HEK293 (cell line): ENCODE results near the gene FZD10.

Experiments
- CTCF ChIA-PET: fragments of 350-600 bp; formaldehyde crosslinking; extraction: SDS; loops from one replicate; lab custom pipeline; 2021; ENCODE audit warnings: antibody characterized with exemption; lab: Yijun Ruan, JAX
- POLR2A ChIA-PET: fragments of 300-600 bp; formaldehyde crosslinking; extraction: SDS; loops from one replicate; lab custom pipeline; 2020; ENCODE audit warnings: antibody characterized with exemption, inconsistent platforms; lab: Yijun Ruan, JAX
- H3K27ac ChIP-seq: fragments of 200-500 bp; sonication (Bioruptor generic); 2 replicates; pipeline ENCODE4 v1.5.1; 2014; ENCODE audit warnings: low read depth, low read length, control low read depth, inconsistent platforms; ENCODE audit errors: extremely low read depth
- H3K36me3 ChIP-seq, 2 experiments: fragments of 200-500 bp in 1 of 2; sonication (Bioruptor generic) in 1 of 2; 1 replicate in 1 of 2; 2 replicates in 1 of 2; pipeline ENCODE4 v1.5.1; 2014 to 2017; ENCODE audit warnings: inconsistent platforms in 2 of 2, low read length in 2 of 2; ENCODE audit not compliant: control insufficient read depth in 2 of 2, insufficient read depth in 1 of 2
- H3K4me1 ChIP-seq: fragments of 200-500 bp; sonication (Bioruptor generic); 2 replicates; pipeline ENCODE4 v1.5.1; 2014; ENCODE audit warnings: mild to moderate bottlenecking, low read length, inconsistent platforms; ENCODE audit not compliant: control insufficient read depth, insufficient read depth
- H3K4me3 ChIP-seq: 2 replicates; pipeline ENCODE4 v1.5.1; 2011; ENCODE audit warnings: low read depth, mild to moderate bottlenecking, control low read depth, low read length, moderate library complexity
- H3K9me3 ChIP-seq: fragments of 200-500 bp; sonication (Bioruptor generic); 2 replicates; pipeline ENCODE4 v1.5.1; 2014; ENCODE audit warnings: low read depth, low read length, inconsistent platforms; ENCODE audit not compliant: control insufficient read depth, insufficient read depth
- EGR2 ChIP-seq: fragments of 450-650 bp; formaldehyde crosslinking; IDR thresholded peaks from 2 replicates; pipeline ENCODE4 v1.5.1; 2016; ENCODE audit warnings: low read depth, missing biosample characterization, missing genetic modification characterization
- TCF7L2 ChIP-seq: IDR thresholded peaks from 2 replicates; pipeline ENCODE4 v1.6.1; 2011; ENCODE audit warnings: low read depth, mild to moderate bottlenecking, inconsistent platforms, low read length, moderate library complexity, borderline replicate concordance
- YY1 ChIP-seq: fragments of 450-650 bp; formaldehyde crosslinking; IDR thresholded peaks from 2 replicates; pipeline ENCODE4 v1.5.1; 2018; ENCODE audit warnings: missing biosample characterization, missing genetic modification characterization
- ZBTB11 ChIP-seq: fragments of 450-650 bp; formaldehyde crosslinking; conservative IDR thresholded peaks from 2 replicates; pipeline ENCODE4 v1.5.1; 2016; ENCODE audit warnings: low read depth, missing biosample characterization, missing genetic modification characterization
- ZBTB6 ChIP-seq: fragments of 450-650 bp; formaldehyde crosslinking; IDR thresholded peaks from 2 replicates; pipeline ENCODE4 v1.5.1; 2017; ENCODE audit warnings: missing biosample characterization, missing genetic modification characterization
- ZNF10 ChIP-seq: fragments of 450-650 bp; formaldehyde crosslinking; IDR thresholded peaks from 2 replicates; pipeline ENCODE4 v1.5.1; 2017; ENCODE audit warnings: missing biosample characterization, missing genetic modification characterization
- ZNF112 ChIP-seq: fragments of 450-650 bp; formaldehyde crosslinking; IDR thresholded peaks from 2 replicates; pipeline ENCODE4 v1.5.0; 2017; ENCODE audit warnings: missing biosample characterization, missing genetic modification characterization
- ZNF133 ChIP-seq: fragments of 450-650 bp; formaldehyde crosslinking; IDR thresholded peaks from 2 replicates; pipeline ENCODE4 v1.5.1; 2016; ENCODE audit warnings: missing biosample characterization, missing genetic modification characterization
- ZNF140 ChIP-seq: fragments of 450-650 bp; formaldehyde crosslinking; IDR thresholded peaks from 2 replicates; pipeline ENCODE4 v1.5.1; 2016; ENCODE audit warnings: missing biosample characterization, missing genetic modification characterization
- ZNF19 ChIP-seq: fragments of 450-650 bp; formaldehyde crosslinking; IDR thresholded peaks from 2 replicates; pipeline ENCODE4; 2016; ENCODE audit warnings: missing biosample characterization, missing genetic modification characterization, low read depth
- ZNF2 ChIP-seq: fragments of 450-650 bp; formaldehyde crosslinking; IDR thresholded peaks from 2 replicates; pipeline ENCODE4 v1.5.1; 2016; ENCODE audit warnings: missing biosample characterization, missing genetic modification characterization
- ZNF214 ChIP-seq: fragments of 450-650 bp; formaldehyde crosslinking; IDR thresholded peaks from 2 replicates; pipeline ENCODE4 v1.5.1; 2017; ENCODE audit warnings: missing biosample characterization, mild to moderate bottlenecking, missing genetic modification characterization, borderline replicate concordance
- ZNF549 ChIP-seq: fragments of 450-650 bp; IDR thresholded peaks from 2 replicates; pipeline ENCODE4 v1.5.1; 2018; ENCODE audit warnings: missing biosample characterization, missing genetic modification characterization, mild to moderate bottlenecking, inconsistent platforms, moderate library complexity
- ZNF610 ChIP-seq: fragments of 450-650 bp; formaldehyde crosslinking; IDR thresholded peaks from 2 replicates; pipeline ENCODE4 v1.5.1; 2016; ENCODE audit warnings: missing biosample characterization, missing genetic modification characterization, borderline replicate concordance
- ZNF660 ChIP-seq: fragments of 450-650 bp; IDR thresholded peaks from 2 replicates; pipeline ENCODE4 v1.5.1; 2018; ENCODE audit warnings: missing biosample characterization, mild to moderate bottlenecking, missing genetic modification characterization
- ZNF692 ChIP-seq: fragments of 450-650 bp; formaldehyde crosslinking; IDR thresholded peaks from 2 replicates; pipeline ENCODE4 v1.5.1; 2016; ENCODE audit warnings: missing biosample characterization, missing genetic modification characterization
- ZNF76 ChIP-seq: fragments of 450-650 bp; formaldehyde crosslinking; IDR thresholded peaks from 2 replicates; pipeline ENCODE4; 2016; ENCODE audit warnings: low read depth, missing biosample characterization, missing genetic modification characterization, borderline replicate concordance
- ZNF776 ChIP-seq: fragments of 450-650 bp; formaldehyde crosslinking; IDR thresholded peaks from 2 replicates; pipeline ENCODE4 v1.5.0; 2017; ENCODE audit warnings: missing biosample characterization, missing genetic modification characterization, borderline replicate concordance
- ZSCAN23 ChIP-seq: fragments of 450-650 bp; formaldehyde crosslinking; IDR thresholded peaks from 2 replicates; pipeline ENCODE4 v1.5.1; 2016; ENCODE audit warnings: missing biosample characterization, missing genetic modification characterization
- TF ChIP-seq, protein P1 (sequence below): fragments of 450-650 bp; formaldehyde crosslinking; IDR thresholded peaks from 2 replicates; pipeline ENCODE4 v1.5.1; 2016; ENCODE audit warnings: missing biosample characterization, missing genetic modification characterization
- TF ChIP-seq, protein P2 (sequence below): fragments of 450-650 bp; formaldehyde crosslinking; IDR thresholded peaks from 2 replicates; pipeline ENCODE4 v1.5.1; 2016; ENCODE audit warnings: missing biosample characterization, missing genetic modification characterization, low read depth

Gene FZD10

DNA sequence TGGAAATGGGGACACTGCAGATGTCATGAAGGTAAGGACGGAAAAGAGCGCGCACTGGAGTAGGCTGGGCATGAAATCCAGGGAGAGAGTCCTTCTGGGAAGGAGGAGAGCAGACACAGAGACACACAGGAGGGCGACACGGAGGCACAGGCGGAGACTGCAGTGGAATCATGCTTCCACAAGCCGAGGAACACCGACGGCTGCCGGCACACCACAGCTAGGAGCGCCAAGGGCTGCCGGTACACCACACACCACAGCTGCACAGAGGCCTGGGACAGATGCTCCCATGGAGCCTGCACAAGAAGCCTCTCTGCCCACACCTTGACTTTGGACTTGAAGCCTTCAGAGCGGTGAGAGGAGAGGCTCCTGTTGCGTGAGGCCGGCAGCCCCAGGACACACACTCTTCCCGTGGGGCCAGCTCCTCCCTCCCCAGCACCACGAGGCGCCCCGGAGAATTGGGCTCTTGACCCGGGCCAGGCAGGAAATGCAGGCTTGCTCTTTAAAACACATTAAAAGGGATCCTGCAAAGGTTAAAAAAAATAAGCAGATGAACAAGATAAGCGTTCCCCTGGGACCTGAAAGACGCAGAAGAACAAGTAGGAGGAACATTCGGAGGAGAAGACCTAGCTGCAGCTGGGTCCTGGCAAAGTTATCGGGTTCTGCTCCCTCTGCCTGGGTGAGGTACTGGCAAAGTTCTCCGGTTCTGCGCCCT is 28.3 kb upstream of the FZD10 start:
- no peak overlapping the region for H3K4me3 ChIP-seq
- ChIA-PET CTCF (no interaction called here), POLR2A (no interaction called here)
- no peak for TF ChIP-seq ZNF19 (tag by site-specific recombination)
- TF ChIP-seq ZNF10 (tag by site-specific recombination) = no peak
- no peak for TF ChIP-seq EGR2 (tag by site-specific recombination)
- no peak for TF ChIP-seq ZNF214 (tag by site-specific recombination)
- no peak for TF ChIP-seq ZNF660 (tag by site-specific recombination)
- TF ChIP-seq YY1 = no peak
- TF ChIP-seq TCF7L2 = no peak
- H3K4me1 ChIP-seq = no peaks in the 10 kb centered on the region
- no peak overlapping the region for H3K27ac ChIP-seq
- H3K36me3 ChIP-seq = no peaks in the 10 kb centered on the region
- H3K9me3 ChIP-seq = no peaks in the 10 kb centered on the region

DNA sequence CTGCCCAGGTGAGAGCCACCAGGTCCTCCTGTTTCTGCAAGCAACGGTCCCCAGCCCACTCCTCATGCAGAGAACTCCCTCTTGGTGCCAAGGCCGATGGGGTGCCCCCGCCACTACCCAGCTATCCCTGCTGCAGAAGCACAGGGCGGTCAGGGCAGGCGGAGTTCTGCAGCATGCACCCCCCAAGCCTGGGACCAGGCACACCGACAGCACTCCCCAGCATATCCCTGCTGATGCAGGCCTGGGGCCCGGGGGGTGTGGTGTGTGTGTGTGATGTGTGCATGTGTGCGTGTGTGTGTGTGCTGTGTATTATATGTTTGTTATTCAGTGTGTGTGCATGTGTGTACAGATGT is 27.7 kb upstream of the FZD10 start:
- H3K4me3 ChIP-seq = no peak overlapping the region
- no peaks in the 10 kb centered on the region for H3K9me3 ChIP-seq
- CTCF ChIA-PET = no interaction called here
- TF ChIP-seq ZNF76 (tag by site-specific recombination) = no peak
- no peak for TF ChIP-seq ZSCAN23
- TF ChIP-seq ZBTB11 (tag by site-specific recombination) = no peak
- no peak for TF ChIP-seq ZNF133 (tag by site-specific recombination)
- TF ChIP-seq ZNF2 (tag by site-specific recombination) = no peak
- TF ChIP-seq ZNF112 = no peak
- TF ChIP-seq, protein P1, sequence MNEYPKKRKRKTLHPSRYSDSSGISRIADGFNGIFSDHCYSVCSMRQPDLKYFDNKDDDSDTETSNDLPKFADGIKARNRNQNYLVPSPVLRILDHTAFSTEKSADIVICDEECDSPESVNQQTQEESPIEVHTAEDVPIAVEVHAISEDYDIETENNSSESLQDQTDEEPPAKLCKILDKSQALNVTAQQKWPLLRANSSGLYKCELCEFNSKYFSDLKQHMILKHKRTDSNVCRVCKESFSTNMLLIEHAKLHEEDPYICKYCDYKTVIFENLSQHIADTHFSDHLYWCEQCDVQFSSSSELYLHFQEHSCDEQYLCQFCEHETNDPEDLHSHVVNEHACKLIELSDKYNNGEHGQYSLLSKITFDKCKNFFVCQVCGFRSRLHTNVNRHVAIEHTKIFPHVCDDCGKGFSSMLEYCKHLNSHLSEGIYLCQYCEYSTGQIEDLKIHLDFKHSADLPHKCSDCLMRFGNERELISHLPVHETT (tag by site-specific recombination) = no peak
- TF ChIP-seq, all 188 proteins: peak for 0
- Histone ChIP-seq H3K4me1 (no peaks in the 10 kb centered on the region), H3K36me3 (no peaks in the 10 kb centered on the region), H3K27ac (no peak overlapping the region)
- POLR2A ChIA-PET = no interaction called here

DNA sequence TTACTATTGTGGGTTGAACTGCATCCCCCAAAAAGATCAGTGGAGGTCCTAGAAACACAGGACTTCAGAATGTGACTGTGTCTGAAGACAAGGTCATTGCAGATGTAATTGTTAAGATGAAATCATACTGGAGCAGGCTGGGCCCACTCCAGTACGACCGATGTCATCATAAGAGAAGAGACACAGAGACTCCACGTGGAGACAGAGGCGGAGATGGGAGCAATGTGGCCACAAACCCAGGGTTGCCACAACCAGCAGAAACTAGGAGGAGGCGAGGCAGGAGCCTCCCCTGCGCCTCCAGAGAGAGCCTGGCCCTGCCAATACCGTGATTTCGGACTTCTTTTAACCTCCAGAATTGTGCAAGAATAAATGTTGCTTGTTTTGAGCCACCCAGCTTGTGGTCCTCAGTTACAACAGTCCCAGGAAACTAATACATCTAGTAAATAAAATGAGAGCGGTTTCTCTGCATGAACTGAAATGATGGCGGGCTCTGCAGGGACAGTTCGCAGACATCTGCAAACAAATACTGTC is 25.7 kb upstream of the FZD10 start:
- ChIA-PET CTCF (interaction anchor here (1.1 kb wide), 1 partner anchor 22 kb away, joined by 3 read pairs; no protein-coding TSS in a partner anchor), POLR2A (no interaction called here)
- no peaks in the 10 kb centered on the region for H3K4me1 ChIP-seq
- H3K4me3 ChIP-seq = no peak overlapping the region
- H3K36me3 ChIP-seq = no peaks in the 10 kb centered on the region
- no peaks in the 10 kb centered on the region for H3K9me3 ChIP-seq
- no peak overlapping the region for H3K27ac ChIP-seq
- TF ChIP-seq ZNF692 (tag by site-specific recombination) = no peak
- no peak for TF ChIP-seq EGR2 (tag by site-specific recombination)
- no peak for TF ChIP-seq ZBTB6 (tag by site-specific recombination)
- TF ChIP-seq ZNF140 (tag by site-specific recombination) = no peak
- TF ChIP-seq, protein P2, sequence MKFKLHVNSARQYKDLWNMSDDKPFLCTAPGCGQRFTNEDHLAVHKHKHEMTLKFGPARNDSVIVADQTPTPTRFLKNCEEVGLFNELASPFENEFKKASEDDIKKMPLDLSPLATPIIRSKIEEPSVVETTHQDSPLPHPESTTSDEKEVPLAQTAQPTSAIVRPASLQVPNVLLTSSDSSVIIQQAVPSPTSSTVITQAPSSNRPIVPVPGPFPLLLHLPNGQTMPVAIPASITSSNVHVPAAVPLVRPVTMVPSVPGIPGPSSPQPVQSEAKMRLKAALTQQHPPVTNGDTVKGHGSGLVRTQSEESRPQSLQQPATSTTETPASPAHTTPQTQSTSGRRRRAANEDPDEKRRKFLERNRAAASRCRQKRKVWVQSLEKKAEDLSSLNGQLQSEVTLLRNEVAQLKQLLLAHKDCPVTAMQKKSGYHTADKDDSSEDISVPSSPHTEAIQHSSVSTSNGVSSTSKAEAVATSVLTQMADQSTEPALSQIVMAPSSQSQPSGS (tag by site-specific recombination) = no peak
- no peak for TF ChIP-seq ZNF776 (tag by site-specific recombination)
- TF ChIP-seq ZNF549 (tag by site-specific recombination) = no peak
- TF ChIP-seq ZNF610 (tag by site-specific recombination) = no peak
